Measurements from ENCODE around the gene CMIP.

CMIP gene

DNA sequence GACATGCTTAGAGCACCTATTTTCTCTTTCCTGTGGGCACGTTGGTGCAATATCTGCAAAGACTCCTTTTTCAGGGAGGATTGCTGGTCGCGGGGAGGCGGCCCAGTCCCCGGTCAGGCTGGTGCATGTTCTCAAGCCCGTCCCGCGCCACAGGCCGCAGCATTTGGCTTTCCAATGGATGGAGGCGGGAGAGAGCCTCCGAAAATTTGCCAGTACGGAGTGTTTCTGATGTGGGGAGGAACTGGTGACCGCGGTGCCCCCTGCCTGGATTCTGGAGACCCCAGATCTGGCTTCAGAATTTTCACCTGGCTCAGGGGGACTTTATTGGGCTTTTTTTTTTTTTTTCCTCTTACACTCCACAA, 2.3 kb downstream of the CMIP start:
- no peak for DNase-seq (ENCODE audit: low read depth in 2 of 2)

DNA sequence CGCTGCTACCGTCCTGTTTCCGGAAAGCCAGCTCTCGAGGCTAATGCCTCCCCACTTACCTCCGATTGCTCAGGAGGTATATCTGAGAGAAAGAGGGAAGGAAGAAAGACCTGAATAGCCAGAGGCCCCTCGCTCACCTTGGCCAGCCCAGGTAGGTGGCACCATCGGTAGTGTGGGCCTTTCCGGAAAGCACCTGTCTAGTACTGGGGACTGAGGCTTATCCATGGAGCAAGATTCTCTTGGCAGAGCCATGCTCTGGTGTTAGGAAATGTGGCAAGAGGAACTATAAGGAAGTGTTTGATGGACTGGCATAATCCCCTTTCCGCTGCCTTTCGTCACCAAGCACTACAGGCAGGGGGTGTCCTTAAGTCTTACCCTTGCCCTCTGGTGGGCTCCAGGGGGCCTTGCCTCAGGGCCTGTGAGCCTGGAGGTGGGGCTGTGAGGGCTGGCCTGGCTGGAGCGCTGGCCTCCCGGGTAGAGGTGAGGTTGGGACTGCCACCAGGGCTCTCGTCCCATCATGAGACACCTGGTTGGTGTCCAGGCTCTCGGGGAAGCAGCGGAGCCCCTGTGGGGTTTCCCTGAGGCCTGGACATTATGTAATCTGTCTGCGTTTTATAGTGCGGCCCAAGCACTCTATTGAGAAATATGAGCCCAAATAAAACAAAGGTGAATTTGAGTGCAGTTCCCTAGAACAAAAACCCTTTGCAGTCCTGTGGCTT, 2.9 kb downstream of the CMIP start:
- no peak for DNase-seq (ENCODE audit: low read depth in 2 of 2)

DNA sequence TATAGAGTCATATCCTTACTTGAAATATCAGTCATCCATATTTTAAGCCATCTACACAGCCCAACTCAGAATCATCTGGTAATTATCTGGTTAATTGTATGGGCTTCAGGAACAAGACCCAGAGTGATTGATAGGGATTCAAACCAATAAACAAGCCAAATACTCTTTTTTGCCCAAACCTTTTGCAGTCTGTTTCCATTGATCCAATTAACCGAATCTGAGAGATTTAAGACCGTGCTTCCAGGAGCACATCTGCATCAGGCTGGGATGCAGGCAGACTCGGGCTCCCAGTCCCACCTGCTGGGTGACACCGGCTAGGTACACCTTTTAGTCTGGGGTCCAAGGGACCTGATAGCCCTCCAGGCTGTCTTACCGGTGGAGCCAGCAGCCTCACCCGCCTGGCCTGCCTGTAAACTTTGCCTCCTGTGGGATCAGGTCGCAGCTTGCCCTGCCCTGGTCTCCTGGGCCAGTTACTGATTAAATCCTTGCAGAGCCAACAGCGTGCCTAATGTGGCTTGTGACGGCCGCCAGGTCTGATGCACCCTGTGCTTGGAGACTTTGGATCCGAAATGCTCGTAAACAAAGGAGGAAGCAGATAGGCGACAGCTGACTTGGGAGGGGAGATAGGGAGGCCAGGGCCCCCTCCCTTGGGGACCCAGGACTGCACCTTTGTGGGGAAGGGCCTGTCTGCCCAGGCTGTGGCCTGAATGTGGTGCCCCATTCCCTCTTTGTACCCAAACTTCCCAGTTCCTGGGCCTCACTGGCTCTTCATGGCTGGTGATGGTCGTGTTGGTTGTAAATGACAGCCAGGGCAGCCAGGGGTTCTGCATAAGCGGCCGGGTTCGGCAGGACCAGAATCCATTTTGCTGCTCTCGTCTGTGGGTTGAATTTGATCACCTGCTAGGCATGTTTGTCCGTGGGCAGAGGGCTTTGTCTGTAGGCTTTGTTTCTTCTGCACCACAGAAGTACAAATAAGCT, 3.8 kb downstream of the CMIP start:
- no peak for DNase-seq (ENCODE audit: low read depth in 2 of 2)

DNA sequence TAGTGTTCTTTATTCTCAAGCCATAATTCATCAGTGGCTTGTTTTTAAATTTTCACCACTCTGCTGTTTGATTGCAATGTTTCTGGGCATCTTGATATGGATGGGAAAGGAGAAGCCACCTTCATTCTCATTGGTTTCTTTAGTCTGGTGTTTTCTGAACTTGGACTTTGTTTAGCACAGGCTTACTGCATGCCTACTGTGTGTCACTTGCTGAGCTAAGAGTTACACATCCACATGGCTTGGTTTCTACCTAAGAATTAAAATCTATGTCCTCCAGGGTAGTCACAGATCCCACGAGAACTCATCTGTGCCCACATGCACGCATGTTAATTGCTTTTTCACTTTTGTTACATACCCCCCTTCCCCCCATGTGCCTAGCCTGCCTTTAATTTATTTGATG, 4.6 kb downstream of the CMIP start:
- DNase-seq (ENCODE audit: low read depth in 2 of 2), result no peak

DNA sequence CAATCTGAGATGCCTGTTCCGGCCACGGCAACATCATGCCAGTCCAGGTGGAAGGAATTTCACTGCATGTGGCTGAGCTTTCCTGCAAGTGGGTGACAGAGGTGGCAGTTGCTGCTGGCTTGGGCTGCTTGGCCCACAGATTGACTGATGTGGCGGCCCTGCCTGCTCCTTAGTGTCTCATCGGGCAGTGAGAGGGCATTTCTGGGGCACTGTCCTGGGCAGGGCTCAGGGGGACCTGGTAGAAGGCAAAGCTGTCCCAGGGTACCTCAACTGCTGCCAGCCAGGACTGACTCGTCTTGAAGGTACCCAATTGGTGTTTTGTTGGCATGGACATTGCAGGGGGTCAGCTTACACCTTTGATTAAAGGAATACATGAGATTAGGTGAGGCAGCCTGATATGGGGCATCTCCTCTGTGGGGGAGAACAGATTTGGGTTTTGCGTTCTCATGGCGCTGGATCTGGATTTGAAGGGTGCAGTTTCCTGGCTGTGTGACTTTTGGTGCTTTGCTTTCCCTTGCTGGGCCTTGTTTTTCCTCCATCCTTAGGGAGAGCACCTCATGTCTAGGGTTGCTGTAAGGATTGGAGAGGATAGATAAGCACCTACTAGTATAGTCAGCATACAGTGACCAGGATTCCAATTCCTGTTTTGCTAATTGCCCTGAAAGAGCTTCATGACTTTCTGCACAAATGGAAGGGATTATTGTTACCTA, 5.4 kb downstream of the CMIP start:
- DNase-seq (ENCODE audit: low read depth in 2 of 2), result no peak

DNA sequence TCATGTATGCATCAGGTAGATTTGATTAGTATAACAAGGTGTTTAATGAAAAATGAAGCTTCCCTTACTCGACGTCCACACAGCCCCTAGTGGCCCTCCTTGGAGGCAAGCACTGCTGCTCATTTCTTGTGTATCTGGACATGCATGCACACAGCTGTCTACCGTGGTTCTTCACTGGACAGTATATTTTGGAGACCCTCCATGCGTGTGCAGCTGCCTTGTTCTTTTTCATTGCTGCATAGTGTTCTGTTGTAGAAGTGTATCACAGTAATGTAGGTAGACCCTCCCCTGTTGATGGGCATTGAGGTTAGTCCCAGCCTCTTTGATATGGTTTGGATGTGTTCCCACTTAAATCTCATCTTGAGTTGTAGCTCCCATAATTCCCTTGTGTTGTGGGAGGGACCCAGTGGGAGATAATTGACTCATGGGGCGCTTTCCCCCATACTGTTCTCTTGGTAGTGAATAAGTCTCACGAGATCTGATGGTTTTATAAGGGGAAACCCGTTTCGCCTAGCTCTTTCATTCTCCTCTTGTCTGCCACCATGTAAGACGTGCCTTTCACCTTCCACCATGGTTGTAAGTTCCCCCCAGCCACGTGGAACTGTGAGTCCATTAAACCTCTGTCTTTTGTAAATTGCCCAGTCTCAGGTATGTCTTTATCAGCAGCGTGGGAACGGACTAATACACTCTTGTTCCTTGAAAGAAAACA, 6.3 kb downstream of the CMIP start:
- no peak for DNase-seq (ENCODE audit: low read depth in 2 of 2)

DNA sequence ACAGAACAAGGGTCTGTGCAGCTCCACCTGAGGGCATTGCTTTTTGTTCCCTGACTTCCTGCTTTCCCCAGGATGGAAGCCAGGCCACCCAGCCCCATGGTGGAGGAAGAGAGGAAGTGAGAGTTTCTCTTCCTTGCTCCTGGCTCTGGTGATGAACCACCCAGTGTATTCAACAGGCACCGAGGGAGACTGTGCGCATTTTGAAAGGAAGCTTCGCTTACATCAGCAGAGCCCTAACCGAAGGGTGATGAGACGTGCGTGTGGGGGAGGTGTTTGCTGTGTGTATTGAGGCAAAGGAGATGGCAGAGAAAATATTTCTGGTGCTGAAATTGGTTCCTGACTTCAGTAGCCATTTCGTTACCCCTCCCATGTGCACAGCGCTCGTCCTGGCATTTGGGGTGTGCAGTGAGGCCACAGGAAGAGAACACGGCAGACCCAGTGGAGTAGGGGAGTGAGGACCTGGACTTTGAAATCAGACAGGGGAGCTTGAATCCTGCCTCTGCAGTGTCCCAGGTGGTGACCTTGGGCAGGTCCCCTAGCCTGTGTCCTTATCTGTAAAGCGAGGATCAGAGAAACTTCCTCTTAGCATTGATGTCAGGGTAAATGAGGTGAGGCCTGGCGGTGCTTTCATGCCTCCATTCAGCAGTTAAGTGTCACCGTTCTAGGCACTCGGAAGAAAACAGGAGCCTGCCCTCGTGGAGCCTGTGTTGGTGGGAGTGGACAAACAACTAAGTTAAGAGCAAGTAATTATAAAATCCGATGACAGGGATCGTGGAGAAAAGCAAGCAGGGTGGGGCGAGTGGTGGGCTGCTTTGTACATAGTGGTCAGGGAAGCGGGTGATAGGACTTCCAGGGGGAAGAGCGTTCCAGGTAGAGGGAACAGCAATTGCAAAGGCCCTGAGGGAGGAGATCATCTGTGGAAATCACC, 7.4 kb downstream of the CMIP start:
- no peak for DNase-seq (ENCODE audit: low read depth in 2 of 2)

DNA sequence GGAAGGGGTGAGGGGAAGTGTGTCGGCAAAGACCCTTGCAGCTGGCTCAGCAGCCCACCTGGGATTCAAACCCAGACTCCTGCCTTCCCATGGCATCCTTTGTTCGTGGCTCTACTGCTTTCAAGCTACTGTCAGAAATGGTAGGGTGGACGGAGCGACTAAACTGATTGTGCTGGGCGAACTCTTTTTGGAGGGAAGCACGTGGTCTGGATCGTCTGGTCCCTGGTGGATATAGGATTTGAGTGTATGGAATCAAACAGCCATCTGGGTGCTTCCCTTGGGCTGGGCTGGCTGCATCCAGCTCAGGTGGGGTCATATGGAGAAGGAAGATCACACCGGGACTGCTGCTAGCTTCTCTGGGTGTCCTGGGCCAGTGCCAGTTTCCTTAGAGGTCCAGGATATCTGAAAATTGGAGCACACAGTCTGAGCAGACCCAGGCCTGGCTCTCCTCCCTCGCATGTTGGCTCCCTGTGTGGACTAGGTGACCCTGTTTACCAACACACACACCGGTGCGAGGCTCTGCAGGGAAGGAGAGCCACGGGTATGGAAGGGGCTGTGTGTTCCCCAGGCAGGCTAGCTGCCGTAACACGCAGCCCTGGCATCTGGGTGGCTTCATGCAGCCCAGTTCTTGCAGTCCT, 8.6 kb downstream of the CMIP start:
- no peak for DNase-seq (ENCODE audit: low read depth in 2 of 2)

DNA sequence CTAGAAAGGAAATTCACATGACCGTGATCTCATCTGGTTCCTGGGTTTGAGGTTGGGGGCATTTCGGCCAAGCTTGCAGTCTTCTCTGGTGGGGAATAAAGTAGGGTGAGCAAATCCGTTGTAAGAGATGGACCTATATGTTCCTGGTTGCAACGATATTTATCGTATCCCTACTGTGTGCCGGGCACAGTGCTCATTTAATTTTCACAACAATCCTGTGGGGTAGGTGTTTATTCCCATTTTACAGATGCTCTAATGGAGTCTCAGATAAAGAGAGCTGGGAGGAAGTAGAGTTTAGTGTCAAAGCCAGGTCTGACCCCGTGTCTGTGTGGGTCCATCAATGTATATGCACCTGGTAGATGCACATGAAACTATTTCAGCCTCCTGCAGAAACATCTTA, 9.4 kb downstream of the CMIP start:
- DNase-seq (ENCODE audit: low read depth in 2 of 2), result no peak

DNA sequence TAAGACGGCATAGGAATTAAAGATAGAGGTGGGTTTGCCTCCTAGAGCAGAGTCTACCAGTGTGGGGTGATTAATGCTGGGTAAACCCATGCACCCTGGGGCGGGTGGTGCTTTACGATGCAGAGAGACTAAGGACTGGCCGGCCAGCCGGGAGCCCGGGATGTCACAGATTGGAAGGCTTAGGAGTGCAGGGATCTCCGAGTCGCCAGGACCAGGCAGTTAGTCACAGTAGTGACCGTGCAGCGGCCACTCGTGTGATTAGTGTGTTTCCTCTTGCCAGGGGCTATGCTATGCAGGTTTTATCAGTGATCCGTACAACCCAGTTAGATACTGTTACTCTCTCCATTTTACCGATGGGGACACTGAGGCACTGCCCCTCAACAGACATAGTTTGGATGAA, 10.4 kb downstream of the CMIP start:
- no peak for DNase-seq (ENCODE audit: low read depth in 2 of 2)

DNA sequence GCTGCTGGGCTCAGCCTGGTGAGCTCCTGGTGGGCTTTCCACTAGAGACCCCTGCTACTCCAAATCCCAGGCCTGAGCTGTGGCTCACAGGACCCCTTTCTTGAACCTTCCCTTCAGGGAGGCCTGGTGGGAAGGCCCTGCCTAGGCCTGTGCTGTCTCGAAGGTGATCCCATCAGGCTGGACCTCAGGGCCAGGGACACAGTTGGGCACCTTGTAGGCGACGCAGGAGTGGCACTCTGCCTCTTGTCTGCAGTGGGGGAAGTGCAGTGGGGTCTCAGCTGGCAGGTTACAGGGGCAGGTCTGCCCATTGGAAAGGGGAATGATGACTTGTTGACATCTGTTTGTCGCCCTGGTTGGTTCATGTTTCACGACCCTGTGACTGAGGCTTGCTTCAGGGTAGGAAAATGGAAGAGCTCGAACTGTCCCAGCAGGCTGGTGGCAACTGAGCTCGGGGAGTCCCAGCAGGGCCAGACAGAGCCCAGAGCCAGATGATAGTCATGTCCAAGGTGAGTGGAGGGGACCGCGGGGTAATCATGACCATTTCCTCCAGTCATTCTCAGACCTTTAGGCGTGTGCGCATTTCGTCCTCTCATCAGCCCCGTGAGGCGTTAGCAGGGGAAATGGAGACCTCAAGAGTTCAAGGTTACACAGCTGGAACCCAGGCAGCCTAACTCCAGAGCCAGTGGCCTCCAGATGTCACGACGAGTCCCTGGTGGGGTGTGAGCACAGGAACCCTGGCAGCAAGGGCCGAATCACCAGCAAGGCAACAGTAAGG, 11.3 kb downstream of the CMIP start:
- no peak for DNase-seq (ENCODE audit: low read depth in 2 of 2)

DNA sequence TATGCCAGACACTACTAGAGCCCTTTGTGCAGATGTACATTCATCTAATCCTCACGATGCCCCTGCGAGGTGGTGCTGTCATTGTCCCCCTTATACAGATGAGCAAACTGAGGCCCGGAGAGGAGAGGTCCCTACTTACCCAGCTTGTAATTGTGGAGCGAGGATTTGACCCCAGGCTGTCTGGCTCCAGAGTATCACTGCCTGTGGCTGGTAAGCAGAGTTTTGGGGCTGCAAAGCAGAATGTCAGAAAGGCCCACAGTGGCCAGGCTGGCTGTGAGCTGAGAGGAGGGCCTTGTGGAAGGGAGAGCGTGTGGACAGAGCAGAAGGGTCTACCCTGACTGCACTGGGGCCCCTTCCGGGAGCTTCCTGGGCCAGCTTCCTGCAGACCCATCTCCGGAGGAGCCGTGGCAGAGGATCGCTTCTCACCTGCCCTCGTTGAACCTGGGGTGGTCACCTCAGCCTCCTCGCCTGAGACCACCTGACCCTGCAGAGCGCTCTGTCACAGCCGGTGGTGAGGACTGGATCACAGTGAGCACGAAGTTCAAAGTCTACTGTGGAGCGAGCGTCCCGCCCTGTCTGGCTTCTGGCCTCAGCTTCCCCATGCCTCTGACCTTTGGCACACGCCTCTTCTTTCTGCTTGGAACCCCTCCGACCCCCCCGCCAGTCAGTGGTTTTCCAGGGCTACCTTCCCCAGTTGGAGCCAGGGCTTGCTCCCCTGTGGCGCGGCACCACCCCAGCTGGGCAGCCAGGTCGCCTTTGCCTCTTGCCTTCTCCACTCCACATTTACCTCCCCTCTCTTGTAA, 12.1 kb downstream of the CMIP start:
- no peak for DNase-seq (ENCODE audit: low read depth in 2 of 2)

DNA sequence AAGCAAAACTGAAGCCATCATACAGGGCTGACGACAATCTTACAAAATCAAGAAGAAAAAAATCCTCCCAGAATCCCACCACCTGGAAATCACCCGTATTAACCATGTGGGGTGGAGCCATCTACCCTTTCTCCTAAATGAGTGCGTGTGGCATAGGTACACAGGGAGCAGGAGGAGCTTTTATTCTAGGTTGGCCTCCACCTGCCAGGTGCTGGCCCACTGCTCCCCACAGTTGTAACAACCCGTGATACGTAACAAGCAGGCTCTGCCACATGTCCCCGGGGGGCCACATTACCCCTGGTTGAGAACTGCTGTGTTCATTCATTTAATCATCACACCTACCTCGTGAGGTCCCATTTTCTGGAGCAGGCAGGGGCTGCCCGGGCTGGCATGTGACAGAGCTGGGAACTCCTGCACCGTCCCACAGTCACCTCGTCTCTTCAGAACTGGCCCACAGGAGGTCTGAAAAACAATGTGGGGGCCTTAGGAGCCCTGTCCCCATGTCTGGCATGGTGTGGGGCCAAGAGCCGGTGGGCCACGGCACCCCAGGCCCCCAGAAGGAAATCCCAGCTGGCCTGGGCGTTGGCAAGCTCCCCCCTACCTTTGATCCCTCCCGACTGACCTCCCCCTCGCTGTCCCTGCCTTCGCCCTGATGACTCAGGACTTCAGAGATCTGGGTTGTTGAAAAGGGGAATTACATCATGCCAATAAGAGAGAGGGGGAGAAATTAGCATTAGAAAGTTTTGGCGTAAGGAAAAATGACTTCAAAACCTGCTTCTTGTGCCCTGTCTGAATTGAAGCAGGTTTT, 12.9 kb downstream of the CMIP start:
- peak; percentile 39 to 42 for DNase-seq (ENCODE audit: low read depth in 2 of 2)

DNA sequence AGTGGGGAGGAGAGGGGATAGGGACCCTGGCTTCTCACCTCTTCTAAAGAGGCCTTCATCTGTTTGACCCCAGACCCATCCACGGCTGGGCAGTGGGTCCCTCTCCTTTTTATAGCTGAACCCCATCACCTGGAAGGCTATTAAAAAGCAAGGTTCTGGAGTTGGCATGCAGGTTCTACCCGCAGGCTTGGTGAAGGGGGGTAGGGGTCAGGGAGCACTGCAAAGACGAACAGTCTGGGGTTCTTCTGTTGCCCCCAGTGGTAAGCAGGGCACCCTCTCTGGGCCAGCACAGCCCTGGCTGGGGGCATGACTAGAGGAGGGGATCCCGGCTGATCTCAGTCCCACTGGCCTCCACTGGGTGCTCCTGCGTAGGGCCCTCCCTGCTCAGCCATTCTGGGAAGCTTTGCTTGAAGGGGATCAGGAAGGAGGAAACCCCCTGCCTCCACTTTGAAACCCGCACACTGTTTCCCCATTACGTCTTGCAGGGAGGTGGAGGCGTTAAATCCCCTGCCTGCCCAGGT, 13.6 kb downstream of the CMIP start:
- no peak for DNase-seq (ENCODE audit: low read depth in 2 of 2)

DNA sequence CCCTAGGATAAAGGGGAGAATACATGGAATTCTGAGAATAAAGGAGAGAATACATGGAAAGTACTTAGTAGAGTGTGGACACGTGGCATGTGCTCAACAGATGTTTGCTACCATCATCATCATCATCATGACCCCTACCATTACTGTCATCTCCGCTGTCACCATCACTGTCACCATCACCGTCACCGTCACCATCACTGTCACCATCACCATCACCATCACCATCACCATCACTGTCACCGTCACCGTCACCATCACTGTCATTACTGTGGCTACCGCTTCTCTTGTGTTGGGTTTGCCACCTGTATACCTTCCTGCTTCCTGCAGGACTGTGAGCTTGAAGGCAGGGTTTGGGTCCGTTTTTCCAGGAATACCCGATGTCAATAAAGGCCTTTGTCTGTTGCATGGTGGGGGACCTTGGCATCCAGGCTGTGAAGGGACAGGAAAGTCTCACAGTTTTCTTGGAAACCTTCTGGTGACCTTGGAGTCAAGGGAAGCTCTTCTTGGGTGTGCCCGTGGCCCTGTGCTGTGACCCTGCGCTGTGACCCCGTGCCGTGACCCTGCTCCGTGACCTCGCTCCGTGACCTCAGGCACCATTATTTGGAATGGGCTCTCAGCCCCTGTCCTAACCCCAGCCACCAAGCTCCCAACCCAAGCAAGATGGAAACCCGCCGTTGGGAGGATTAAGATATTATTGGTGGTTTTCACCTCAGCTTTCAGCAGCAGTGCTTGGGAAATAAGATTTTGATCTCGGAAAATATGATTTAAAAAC, 14.4 kb downstream of the CMIP start:
- no peak for DNase-seq (ENCODE audit: low read depth in 2 of 2)

DNA sequence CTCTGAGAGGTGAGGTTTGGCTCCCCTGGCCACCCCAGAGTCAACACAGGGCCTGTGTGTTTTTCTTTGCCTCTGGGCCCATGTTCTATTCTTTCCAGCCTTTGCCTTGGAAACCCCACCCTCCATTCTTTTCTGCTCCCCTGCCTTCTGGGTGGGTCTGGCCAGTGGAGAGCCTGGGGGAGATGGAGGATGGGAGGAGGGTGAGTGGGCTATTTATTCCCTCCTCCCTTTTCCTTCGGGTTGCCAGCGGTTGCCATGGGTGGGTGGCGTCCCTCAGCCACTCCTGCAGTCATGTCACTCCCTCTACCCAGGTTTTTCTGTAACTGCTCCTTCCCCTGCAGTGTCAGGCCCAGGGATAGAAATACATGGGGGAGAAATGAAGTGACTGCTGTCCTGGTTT, 15.5 kb downstream of the CMIP start:
- DNase-seq (ENCODE audit: low read depth in 2 of 2), result no peak

DNA sequence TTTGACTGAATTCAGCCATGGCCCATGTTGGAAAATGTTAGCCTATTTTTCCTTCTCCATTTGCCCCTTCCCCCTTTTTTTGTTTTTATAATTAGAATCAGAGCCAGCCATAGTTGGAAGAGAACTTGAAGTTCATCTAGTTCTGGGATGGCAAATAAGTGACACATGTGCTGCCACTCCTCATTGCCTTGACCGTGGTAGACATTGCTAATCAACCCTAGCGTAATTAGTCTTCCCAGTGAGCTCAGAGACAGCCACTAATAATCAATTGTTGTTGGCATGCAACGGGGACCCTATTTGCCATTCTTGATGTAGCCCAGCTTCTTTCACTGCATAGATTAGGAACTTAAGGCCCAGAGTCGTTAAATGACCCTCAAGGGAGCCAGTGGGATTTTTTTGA, 16.6 kb downstream of the CMIP start:
- DNase-seq (ENCODE audit: low read depth in 2 of 2), result no peak
